ENCODE results near the gene TNS1. TPM values are rescaled to one million over a fixed set of nuclear protein-coding genes. Genes with fewer than 3 reads are reported as not detected.
A peak's percentile ranks its signal among the peaks of the same experiment; 100 is the strongest.

Gene TNS1
- total and polyA plus RNA-seq, 9 of the 15 experiments (the other 6 are each of a cell fraction or from before 2014, with no cell fraction given), result 0.13 to 2.7 (median 0.77) TPM

GRCh38 chr2:217802876-217803652 lies 199.7 kb downstream of the TNS1 start (continued):
- no peak for TF ChIP-seq ZNF639 (CRISPR knock-in tag; conservative IDR thresholded peaks at IDR 0.05 in 1 of 2, IDR thresholded peaks at IDR 0.05 in 1 of 2)

GRCh38 chr2:217802266-217802665 lies 200.5 kb downstream of the TNS1 start:
- FAIRE-seq, result no peak
- Histone ChIP-seq H3K4me1 (replicated peaks in 1 of 2; ENCODE audit: control insufficient read depth in 2 of 2, insufficient read depth in 2 of 2, low read length in 2 of 2) (peaks cover 6 to 24% of the 10 kb centered on the region in 2 experiments; a peak in 4 of 5 replicates), H3K4me2 (ENCODE audit: insufficient read depth, low read length) (no peak overlapping the region), H3K4me3 (no peak overlapping the region), H3K9me1 (ENCODE audit: control insufficient read depth, insufficient read depth, low read length) (no peaks in the 10 kb centered on the region), H3K79me2 (ENCODE audit: control insufficient read depth, insufficient read depth, low read length) (no peaks in the 10 kb centered on the region), H2AFZ (ENCODE audit: low read depth, low read length) (no peak overlapping the region), H3K9me3 (replicated peaks; ENCODE audit: control insufficient read depth, insufficient read depth, low read depth, low read length) (no peaks in the 10 kb centered on the region), H3K27ac (ENCODE audit: extremely low read depth, low read depth, low read length) (no peak overlapping the region), H3K27me3 (ENCODE audit: control insufficient read depth in 2 of 2, insufficient read depth in 2 of 2, low read length in 2 of 2) (no peaks in the 10 kb centered on the region; a peak in 1 of 5 replicates), H3K9ac (ENCODE audit: insufficient read depth in 1 of 2, low read depth in 2 of 2, low read length in 2 of 2) (peak overlapping the region in 1 of 2 experiments; percentile 35; a peak in 1 of 4 replicates), H4K20me1 (replicated peaks; ENCODE audit: control insufficient read depth, insufficient read depth, low read length) (no peaks in the 10 kb centered on the region), H3K36me3 (ENCODE audit: control insufficient read depth, insufficient read depth, low read length) (no peaks in the 10 kb centered on the region)
- ChIA-PET CTCF (ENCODE audit: low intra/inter-chr PET ratio) (no interaction called here), POLR2A (interaction anchor here (0.7 kb wide), 1 partner anchor 214 kb away, joined by 3 read pairs; no protein-coding TSS in a partner anchor)
- BruUV-seq (replicated peaks), result no TSS peak
- TF ChIP-seq FUS (optimal IDR thresholded peaks at IDR 0.05; ENCODE audit: low read depth, low read length) (no peak), SPI1 (IDR thresholded peaks at IDR 0.05; ENCODE audit: borderline replicate concordance, low read depth, low read length) (no peak), ZNF507 (tag; conservative IDR thresholded peaks at IDR 0.05) (no peak), ZNF146 (CRISPR knock-in tag; IDR thresholded peaks at IDR 0.05; ENCODE audit: unreplicated experiment) (no peak)
- intact Hi-C loops (cut with micrococcal nuclease) (loop anchor here (5.0 kb wide), 1 partner anchor 80 kb away; no protein-coding TSS in a partner anchor), in situ Hi-C loops (cut with MboI) (no loop called here)
- ATAC-seq, result no peak
- whole genome bisulfite sequencing (ENCODE audit: insufficient coverage, low coverage, missing lambda C conversion rate), result 0% methylated on average over 2 of the region's 4 CpGs
- no peak for DNase-seq (ENCODE audit: extremely low read depth in 1 of 4, low spot score in 3 of 4)

Data from K562 (cell line).